Measurements from ENCODE around the gene ATG16L1. TPM values are rescaled to one million over a fixed set of nuclear protein-coding genes. Genes with fewer than 3 reads are reported as not detected.

The ATG16L1 gene
- total and polyA plus RNA-seq, 9 of the 15 experiments (the other 6 are each of a cell fraction or from before 2014, with no cell fraction given) = 6.4 to 21.3 (median 17.2) TPM

DNA sequence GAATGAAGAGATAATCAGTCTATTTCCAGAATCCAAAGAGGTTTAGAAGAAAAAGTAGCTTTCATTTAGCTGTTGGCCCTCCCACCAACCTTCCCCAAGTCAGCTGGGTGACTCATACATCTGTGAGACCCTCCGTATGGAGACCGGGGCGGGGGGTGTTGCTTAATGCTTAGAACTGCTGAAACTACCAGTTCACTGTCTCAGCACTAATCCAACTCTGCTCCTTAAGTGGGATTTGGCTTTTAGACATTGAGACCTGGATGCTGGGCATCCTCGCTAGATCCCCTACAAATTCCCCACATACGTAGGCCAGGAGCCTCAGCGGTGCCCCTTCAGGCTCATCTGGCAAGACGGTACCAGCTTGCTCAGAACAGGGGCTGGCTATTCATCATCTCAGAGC lies 56.1 kb downstream of the ATG16L1 start, which contains the start of gene SAG:
TSS of gene SAG (plus strand) at position 252 of the 400 bp plus-strand sequence. CDS start 1,374 bp downstream, outside the sequence.
- H3K27me3 ChIP-seq (ENCODE audit: control insufficient read depth in 2 of 2, insufficient read depth in 2 of 2, low read length in 2 of 2) = peaks cover 3 to 30% of the 10 kb centered on the region in 2 experiments; a peak in 3 of 5 replicates
- H3K9me3 ChIP-seq (replicated peaks; ENCODE audit: control insufficient read depth, insufficient read depth, low read depth, low read length) = no peaks in the 10 kb centered on the region
- ATAC-seq (no peak), FAIRE-seq (no peak), DNase-seq (ENCODE audit: extremely low read depth in 1 of 4, low spot score in 3 of 4) (no peak)
- in situ Hi-C loops (cut with MboI) = no loop called here
- no peaks in the 10 kb centered on the region for H3K9me1 ChIP-seq (ENCODE audit: control insufficient read depth, insufficient read depth, low read length)
- H3K9ac ChIP-seq (ENCODE audit: insufficient read depth in 1 of 2, low read depth in 2 of 2, low read length in 2 of 2) = no peak within 1 kb of the TSS
- no peaks in the 10 kb centered on the region for H3K36me3 ChIP-seq (ENCODE audit: control insufficient read depth, insufficient read depth, low read length)
- no TSS peak for BruUV-seq (replicated peaks)
- H3K4me1 ChIP-seq (replicated peaks in 1 of 2; ENCODE audit: control insufficient read depth in 2 of 2, insufficient read depth in 2 of 2, low read length in 2 of 2) = no peaks in the 10 kb centered on the region; a peak in 1 of 5 replicates
- WGBS (ENCODE audit: insufficient coverage, low coverage, missing lambda C conversion rate) = 57% methylated on average over 4 of the region's 7 CpGs
- H2AFZ ChIP-seq (ENCODE audit: low read depth, low read length) = no peak within 1 kb of the TSS
- TF ChIP-seq ZNF644 (tag; IDR thresholded peaks at IDR 0.05; ENCODE audit: low read depth) (no peak), TSC22D4 (tag; IDR thresholded peaks at IDR 0.05) (no peak), MCM5 (IDR thresholded peaks at IDR 0.05; ENCODE audit: low read depth) (no peak), PHF20 (IDR thresholded peaks at IDR 0.05; ENCODE audit: partially characterized antibody) (no peak), POLR2G (IDR thresholded peaks at IDR 0.05; ENCODE audit: low read depth, low read length) (no peak), BRF1 (IDR thresholded peaks at IDR 0.05; ENCODE audit: borderline replicate concordance, extremely low read depth, insufficient read length) (no peak)
- TF ChIP-seq, protein P1, sequence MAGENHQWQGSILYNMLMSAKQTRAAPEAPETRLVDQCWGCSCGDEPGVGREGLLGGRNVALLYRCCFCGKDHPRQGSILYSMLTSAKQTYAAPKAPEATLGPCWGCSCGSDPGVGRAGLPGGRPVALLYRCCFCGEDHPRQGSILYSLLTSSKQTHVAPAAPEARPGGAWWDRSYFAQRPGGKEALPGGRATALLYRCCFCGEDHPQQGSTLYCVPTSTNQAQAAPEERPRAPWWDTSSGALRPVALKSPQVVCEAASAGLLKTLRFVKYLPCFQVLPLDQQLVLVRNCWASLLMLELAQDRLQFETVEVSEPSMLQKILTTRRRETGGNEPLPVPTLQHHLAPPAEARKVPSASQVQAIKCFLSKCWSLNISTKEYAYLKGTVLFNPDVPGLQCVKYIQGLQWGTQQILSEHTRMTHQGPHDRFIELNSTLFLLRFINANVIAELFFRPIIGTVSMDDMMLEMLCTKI (IDR thresholded peaks at IDR 0.05; ENCODE audit: partially characterized antibody) = no peak
- TF ChIP-seq, protein P2, sequence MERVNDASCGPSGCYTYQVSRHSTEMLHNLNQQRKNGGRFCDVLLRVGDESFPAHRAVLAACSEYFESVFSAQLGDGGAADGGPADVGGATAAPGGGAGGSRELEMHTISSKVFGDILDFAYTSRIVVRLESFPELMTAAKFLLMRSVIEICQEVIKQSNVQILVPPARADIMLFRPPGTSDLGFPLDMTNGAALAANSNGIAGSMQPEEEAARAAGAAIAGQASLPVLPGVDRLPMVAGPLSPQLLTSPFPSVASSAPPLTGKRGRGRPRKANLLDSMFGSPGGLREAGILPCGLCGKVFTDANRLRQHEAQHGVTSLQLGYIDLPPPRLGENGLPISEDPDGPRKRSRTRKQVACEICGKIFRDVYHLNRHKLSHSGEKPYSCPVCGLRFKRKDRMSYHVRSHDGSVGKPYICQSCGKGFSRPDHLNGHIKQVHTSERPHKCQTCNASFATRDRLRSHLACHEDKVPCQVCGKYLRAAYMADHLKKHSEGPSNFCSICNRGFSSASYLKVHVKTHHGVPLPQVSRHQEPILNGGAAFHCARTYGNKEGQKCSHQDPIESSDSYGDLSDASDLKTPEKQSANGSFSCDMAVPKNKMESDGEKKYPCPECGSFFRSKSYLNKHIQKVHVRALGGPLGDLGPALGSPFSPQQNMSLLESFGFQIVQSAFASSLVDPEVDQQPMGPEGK (CRISPR knock-in tag; IDR thresholded peaks at IDR 0.05; ENCODE audit: borderline replicate concordance) = no peak
- TF ChIP-seq, protein P3, sequence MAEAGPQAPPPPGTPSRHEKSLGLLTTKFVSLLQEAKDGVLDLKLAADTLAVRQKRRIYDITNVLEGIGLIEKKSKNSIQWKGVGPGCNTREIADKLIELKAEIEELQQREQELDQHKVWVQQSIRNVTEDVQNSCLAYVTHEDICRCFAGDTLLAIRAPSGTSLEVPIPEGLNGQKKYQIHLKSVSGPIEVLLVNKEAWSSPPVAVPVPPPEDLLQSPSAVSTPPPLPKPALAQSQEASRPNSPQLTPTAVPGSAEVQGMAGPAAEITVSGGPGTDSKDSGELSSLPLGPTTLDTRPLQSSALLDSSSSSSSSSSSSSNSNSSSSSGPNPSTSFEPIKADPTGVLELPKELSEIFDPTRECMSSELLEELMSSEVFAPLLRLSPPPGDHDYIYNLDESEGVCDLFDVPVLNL (CRISPR knock-in tag; IDR thresholded peaks at IDR 0.05; ENCODE audit: low read depth) = no peak
- CTCF ChIA-PET (ENCODE audit: low intra/inter-chr PET ratio) = no interaction called here
- intact Hi-C loops (cut with micrococcal nuclease) = no loop called here
- POLR2A ChIA-PET = no interaction called here
- H3K27ac ChIP-seq (ENCODE audit: extremely low read depth, low read depth, low read length) = no peak within 1 kb of the TSS
- H3K4me3 ChIP-seq = no peak within 1 kb of the TSS
- H3K4me2 ChIP-seq (ENCODE audit: insufficient read depth, low read length) = no peak within 1 kb of the TSS
- H3K79me2 ChIP-seq (ENCODE audit: control insufficient read depth, insufficient read depth, low read length) = no peaks in the 10 kb centered on the region
- H4K20me1 ChIP-seq (replicated peaks; ENCODE audit: control insufficient read depth, insufficient read depth, low read length) = no peaks in the 10 kb centered on the region; the same call in 1 of the 2 replicates

Measured in K562 (cell line).